Measurements from ENCODE around the gene ADGRB2.
A peak's percentile ranks its signal among the peaks of the same experiment; 100 is the strongest.

Gene ADGRB2

GRCh38 chr1:31700468-31701090 is 63.6 kb downstream of the ADGRB2 start:
- POLR2A ChIA-PET, result interaction anchor here (0.8 to 2.1 kb wide), 7 partner anchors 12 to 130 kb away, joined by 3 to 6 read pairs (median 4); partner anchors contain the start of gene PEF1
- Histone ChIP-seq H3K4me1 (ENCODE audit: control insufficient read depth, insufficient read depth, low read length) (peaks cover 3% of the 10 kb centered on the region), H3K4me3 (ENCODE audit: low read depth, low read length) (no peak overlapping the region), H3K9me3 (ENCODE audit: control insufficient read depth, insufficient read depth, low read depth, low read length) (no peaks in the 10 kb centered on the region), H3K27ac (ENCODE audit: extremely low read depth, low read depth, low read length) (peak overlapping the region; percentile 14; the same call in 1 of the 2 replicates), H3K36me3 (ENCODE audit: control insufficient read depth in 2 of 2, insufficient read depth in 1 of 2, low read length in 2 of 2) (no peaks in the 10 kb centered on the region)
- TF ChIP-seq ZNF660 (tag by site-specific recombination; IDR thresholded peaks at IDR 0.05) (no peak), SCRT2 (tag by site-specific recombination; IDR thresholded peaks at IDR 0.05) (peak; percentile 70), ZNF18 (tag by site-specific recombination; IDR thresholded peaks at IDR 0.05) (no peak), KLF9 (tag by site-specific recombination; IDR thresholded peaks at IDR 0.05; ENCODE audit: low read depth) (no peak), ZEB2 (tag by site-specific recombination; IDR thresholded peaks at IDR 0.05) (no peak), ZNF394 (tag by site-specific recombination; IDR thresholded peaks at IDR 0.05; ENCODE audit: borderline replicate concordance) (no peak), ZNF146 (tag by site-specific recombination; IDR thresholded peaks at IDR 0.05) (0 out of 2 replicates have a peak, but pooled peaks have one; percentile 3), ZNF747 (tag by site-specific recombination; IDR thresholded peaks at IDR 0.05) (no peak), TRIM28 (IDR thresholded peaks at IDR 0.05; ENCODE audit: borderline replicate concordance, low read length) (0 out of 2 replicates have a peak, but pooled peaks have one; percentile 43), ZFP69B (tag by site-specific recombination; IDR thresholded peaks at IDR 0.05) (no peak), ZNF26 (tag by site-specific recombination; IDR thresholded peaks at IDR 0.05) (no peak), ZNF157 (tag by site-specific recombination; IDR thresholded peaks at IDR 0.05) (no peak), KLF10 (tag by site-specific recombination; IDR thresholded peaks at IDR 0.05) (0 out of 2 replicates have a peak, but pooled peaks have one; percentile 14), GLIS1 (tag by site-specific recombination; IDR thresholded peaks at IDR 0.05) (no peak), HOXD13 (CRISPR knock-in tag; IDR thresholded peaks at IDR 0.05; ENCODE audit: borderline replicate concordance) (no peak), ZNF707 (tag by site-specific recombination; IDR thresholded peaks at IDR 0.05) (no peak), ZFP41 (tag by site-specific recombination; IDR thresholded peaks at IDR 0.05; ENCODE audit: borderline replicate concordance) (no peak), ZBTB26 (tag by site-specific recombination; optimal IDR thresholded peaks at IDR 0.05) (no peak)
- CTCF ChIA-PET, result interaction anchor here (0.6 to 4.7 kb wide), 11 partner anchors 9 to 238 kb away, joined by 3 to 23 read pairs (median 4); partner anchors contain the start of gene PTP4A2

GRCh38 chr1:31699341-31699891 is 64.7 kb downstream of the ADGRB2 start:
- no peak overlapping the region for H3K4me3 ChIP-seq (ENCODE audit: low read depth, low read length)
- POLR2A ChIA-PET, result interaction anchor here (1.5 kb wide), 1 partner anchor 14 kb away, joined by 6 read pairs; no protein-coding TSS in a partner anchor
- no peaks in the 10 kb centered on the region for H3K9me3 ChIP-seq (ENCODE audit: control insufficient read depth, insufficient read depth, low read depth, low read length)
- H3K4me1 ChIP-seq (ENCODE audit: control insufficient read depth, insufficient read depth, low read length), result peaks cover 3% of the 10 kb centered on the region
- H3K27ac ChIP-seq (ENCODE audit: extremely low read depth, low read depth, low read length), result no peak overlapping the region
- H3K36me3 ChIP-seq (ENCODE audit: control insufficient read depth in 2 of 2, insufficient read depth in 1 of 2, low read length in 2 of 2), result no peaks in the 10 kb centered on the region
- CTCF ChIA-PET, result interaction anchor here (1.0 to 4.7 kb wide), 4 partner anchors 16 to 240 kb away, joined by 4 to 23 read pairs (median 6); partner anchors contain the start of gene PTP4A2
- TF ChIP-seq ZNF248 (tag by site-specific recombination; IDR thresholded peaks at IDR 0.05) (peak; percentile 12; the same call in 1 of the 2 replicates), ZFHX2 (tag by site-specific recombination; conservative IDR thresholded peaks at IDR 0.05) (peak; percentile 84), ZNF521 (tag by site-specific recombination; IDR thresholded peaks at IDR 0.05) (no peak), ZNF555 (tag by site-specific recombination; conservative IDR thresholded peaks at IDR 0.05) (no peak), ZNF518A (tag by site-specific recombination; conservative IDR thresholded peaks at IDR 0.05; ENCODE audit: low read depth) (no peak), ZSCAN4 (tag by site-specific recombination; IDR thresholded peaks at IDR 0.05) (peak; percentile 85)
